ENCODE results near the gene STK17A.
"Not testable (repeated sequence)": the region's sequence is repeated elsewhere in the genome, so short reads cannot be mapped to it uniquely, and the experiment has no call there.

STK17A gene

GRCh38 chr7:43660141-43660540 is 77.2 kb downstream of the STK17A start:
- DNase-seq, result no peak

DNA sequence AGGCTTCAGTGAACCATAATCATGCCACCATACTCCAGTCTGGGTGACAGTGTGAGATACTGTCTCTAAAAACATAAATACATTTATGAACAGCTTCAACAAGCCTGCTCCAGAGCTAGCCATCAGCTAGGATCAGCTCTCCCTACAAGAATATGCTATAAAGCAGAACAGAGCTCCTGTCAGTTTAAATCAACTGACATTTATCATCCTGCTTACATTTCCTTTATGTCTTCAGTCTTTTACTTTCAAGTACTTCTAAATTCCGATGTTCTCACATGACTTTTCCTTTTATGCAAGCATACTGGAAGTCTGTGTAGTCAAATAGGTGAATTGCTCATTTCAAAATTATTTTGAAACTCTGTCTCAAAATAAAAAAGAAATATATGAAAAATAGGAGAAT is 81.8 kb downstream of the STK17A start:
- DNase-seq, result no peak

- DNase-seq, result no peak
Measured at GRCh38 chr7:43666938-43667337, 84.0 kb downstream of the STK17A start.

DNA sequence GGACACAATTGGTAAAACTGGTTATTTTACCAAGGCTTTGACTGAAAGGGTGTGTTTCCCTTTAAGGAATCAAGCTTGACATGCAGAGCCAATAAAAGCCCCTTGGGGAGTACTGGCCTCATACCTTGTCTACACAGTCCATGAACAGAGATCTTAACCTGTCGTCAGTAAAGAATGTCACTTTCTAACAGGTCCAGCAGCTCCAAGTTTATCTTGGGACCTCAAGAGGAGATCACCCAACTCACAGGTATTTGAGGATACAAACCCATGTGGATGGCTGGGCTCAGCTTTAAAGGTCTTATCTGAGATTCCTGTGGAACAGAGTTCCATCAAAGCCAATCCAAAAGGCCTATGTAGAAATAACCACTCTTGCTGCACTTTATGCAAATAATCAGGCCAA is 85.1 kb downstream of the STK17A start:
- no peak for DNase-seq

DNA sequence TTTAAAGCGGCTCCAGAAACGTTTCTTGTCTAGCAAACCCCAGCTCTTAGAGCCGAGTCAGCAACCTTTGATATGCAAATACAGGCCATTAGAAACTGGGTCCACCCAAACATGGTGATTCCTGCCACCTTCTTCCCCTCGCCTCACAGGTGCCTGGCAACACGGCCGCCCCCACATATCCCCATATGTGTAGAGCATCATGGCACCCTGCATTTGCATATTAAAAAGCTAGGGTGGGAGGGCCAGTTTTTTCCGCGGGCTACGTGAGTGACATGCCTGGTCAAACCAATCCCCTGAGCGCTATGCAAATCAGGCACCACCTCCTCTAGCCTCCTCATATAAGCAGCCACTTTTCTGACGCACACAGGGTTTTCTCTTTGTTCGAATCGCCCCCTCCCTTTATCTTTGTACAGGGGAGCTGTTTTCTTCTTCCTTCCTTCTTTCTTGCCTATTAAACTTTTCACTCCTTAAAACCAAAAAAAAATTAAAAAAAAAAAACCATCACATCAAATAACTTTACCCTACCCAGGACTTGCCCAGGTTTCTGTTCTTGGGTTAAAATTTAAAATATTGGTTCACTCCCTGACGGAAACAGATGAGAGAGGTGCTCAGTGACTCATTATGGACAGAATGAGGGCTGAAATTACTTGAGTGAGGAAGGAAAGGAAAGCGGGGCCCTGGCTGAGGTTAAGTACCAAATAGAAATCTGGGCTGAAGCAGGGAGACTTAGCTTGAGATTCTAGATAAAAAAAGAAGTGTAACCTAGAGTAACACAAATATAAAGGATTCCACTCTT is 86.6 kb downstream of the STK17A start:
- no peak for DNase-seq

- DNase-seq, result no peak
Measured at GRCh38 chr7:43671521-43671920, 88.6 kb downstream of the STK17A start.

DNA sequence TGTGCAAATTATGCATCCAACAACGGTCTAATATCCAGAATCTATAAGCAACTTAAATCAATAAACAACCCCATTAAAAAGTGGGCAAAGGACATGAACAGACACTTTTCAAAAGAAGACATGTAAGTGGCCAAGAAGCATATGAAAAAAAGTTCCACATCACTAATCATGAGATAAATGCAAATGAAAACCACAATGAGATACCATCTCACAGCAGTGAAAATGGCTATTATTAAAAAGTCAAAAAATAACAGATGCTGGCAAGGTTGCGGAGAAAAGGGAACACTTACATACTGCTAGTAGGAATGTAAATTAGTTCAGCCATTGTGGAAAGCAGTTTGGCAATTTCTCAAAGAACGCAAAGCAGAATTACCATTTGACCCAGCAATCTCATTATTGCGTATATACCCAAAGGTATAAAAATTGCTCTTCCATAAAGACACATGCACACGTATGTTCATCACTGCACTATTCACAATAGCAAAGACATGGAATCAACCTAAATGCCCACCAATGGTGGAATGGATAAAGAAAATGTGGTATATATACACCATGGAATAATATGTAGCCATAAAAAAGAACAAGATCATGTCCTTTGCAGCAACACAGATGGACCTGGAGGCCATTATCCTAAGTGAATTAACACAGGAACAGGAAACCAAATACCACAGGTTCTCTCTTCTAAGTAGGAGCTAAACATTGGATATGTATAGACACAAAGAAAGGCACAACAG is 90.5 kb downstream of the STK17A start:
- not testable (repeated sequence) for DNase-seq

GRCh38 chr7:43674559-43675436 is 91.9 kb downstream of the STK17A start:
- DNase-seq, result no peak

All from NCI-H1436 treated with DMSO at 0.1 percent for 48 hours (cell line).